ENCODE measurements around the gene ITGA11. TPM values are rescaled to one million over a fixed set of nuclear protein-coding genes. Genes with fewer than 3 reads are reported as not detected.

The ITGA11 gene
- total RNA-seq, 4 donors from 2014 or later: 3.3 to 15.8 (median 8.6) TPM

GRCh38 chr15:68447976-68448755 lies 16.2 kb upstream of the ITGA11 start:
- Histone ChIP-seq H3K27ac (replicated peaks in 1 of 4) (no peak overlapping the region), H3K36me3 (no peaks in the 10 kb centered on the region), H3K4me1 (no peaks in the 10 kb centered on the region), H3K27me3 (peaks cover 0 to 41% (median 0%) of the 10 kb centered on the region in 4 donors), H3K4me3 (no peak overlapping the region), H3K9me3 (peaks cover 0 to 7% (median 0%) of the 10 kb centered on the region in 4 donors)
- TF ChIP-seq CTCF (IDR thresholded peaks at IDR 0.05) (no peak), EP300 (IDR thresholded peaks at IDR 0.05) (no peak), POLR2AphosphoS5 (IDR thresholded peaks at IDR 0.05) (no peak), POLR2A (IDR thresholded peaks at IDR 0.05; ENCODE audit: low read depth) (no peak)
- WGBS: 50% methylated on average over 2 of the region's 2 CpGs
- intact Hi-C loops (cut with DNase I): no loop called here
- DNase-seq (ENCODE audit: extremely low spot score): peak; percentile 8

GRCh38 chr15:68447209-68447608 lies 15.2 kb upstream of the ITGA11 start:
- Histone ChIP-seq H3K9me3 (peaks cover 0 to 4% (median 0%) of the 10 kb centered on the region in 4 donors), H3K4me3 (no peak overlapping the region), H3K4me1 (no peaks in the 10 kb centered on the region), H3K36me3 (no peaks in the 10 kb centered on the region), H3K27ac (replicated peaks in 1 of 4) (no peak overlapping the region), H3K27me3 (peaks cover 0 to 41% (median 0%) of the 10 kb centered on the region in 4 donors)
- peak; percentile 62 for DNase-seq (ENCODE audit: extremely low spot score)
- TF ChIP-seq POLR2A (IDR thresholded peaks at IDR 0.05; ENCODE audit: low read depth) (no peak), EP300 (IDR thresholded peaks at IDR 0.05) (no peak), CTCF (IDR thresholded peaks at IDR 0.05) (no peak), POLR2AphosphoS5 (IDR thresholded peaks at IDR 0.05) (no peak)
- WGBS: 87% methylated on average over 3 of the region's 3 CpGs
- intact Hi-C loops (cut with DNase I): no loop called here

- TF ChIP-seq CTCF (IDR thresholded peaks at IDR 0.05) (no peak), EP300 (IDR thresholded peaks at IDR 0.05) (no peak), POLR2AphosphoS5 (IDR thresholded peaks at IDR 0.05) (no peak)
- Histone ChIP-seq H3K9me3 (peaks cover 0 to 4% (median 0%) of the 10 kb centered on the region in 4 donors), H3K27me3 (peaks cover 0 to 33% (median 0%) of the 10 kb centered on the region in 4 donors), H3K4me3 (no peak overlapping the region), H3K4me1 (peaks cover 0 to 6% (median 3%) of the 10 kb centered on the region in 4 donors), H3K36me3 (no peaks in the 10 kb centered on the region), H3K27ac (replicated peaks in 1 of 4) (no peak overlapping the region)
- 82% methylated on average over 2 of the region's 2 CpGs for whole genome bisulfite sequencing
- peak; percentile 14 for DNase-seq (ENCODE audit: extremely low spot score)
- intact Hi-C loops (cut with DNase I): no loop called here
Observed at GRCh38 chr15:68445351-68445750, 13.4 kb upstream of the ITGA11 start.

- H3K27ac ChIP-seq (replicated peaks in 1 of 4): no peak overlapping the region
- H3K27me3 ChIP-seq: peaks cover 0 to 30% (median 0%) of the 10 kb centered on the region in 4 donors
- H3K9me3 ChIP-seq: peaks cover 0 to 4% (median 0%) of the 10 kb centered on the region in 4 donors
- no peaks in the 10 kb centered on the region for H3K36me3 ChIP-seq
- no peak for DNase-seq (ENCODE audit: extremely low spot score)
- TF ChIP-seq POLR2AphosphoS5 (IDR thresholded peaks at IDR 0.05): no peak
- TF ChIP-seq POLR2A (IDR thresholded peaks at IDR 0.05; ENCODE audit: low read depth): no peak
- TF ChIP-seq EP300 (IDR thresholded peaks at IDR 0.05): no peak
- TF ChIP-seq CTCF (IDR thresholded peaks at IDR 0.05): no peak
- no peak overlapping the region for H3K4me3 ChIP-seq
- intact Hi-C loops (cut with DNase I): no loop called here
- peaks cover 0 to 6% (median 3%) of the 10 kb centered on the region in 4 donors for H3K4me1 ChIP-seq
Observed at GRCh38 chr15:68444336-68444735, 12.4 kb upstream of the ITGA11 start.
